GM10248 (cell line): Measurements from ENCODE around the gene PLXNB2.

Experiments used
- CTCF ChIA-PET: fragments of 300-600 bp; sonication (Branson Sonifier 250); formaldehyde crosslinking; extraction: SDS; loops from one replicate; lab custom pipeline; 2021; ENCODE audit warnings: antibody characterized with exemption; lab: Yijun Ruan, JAX
- POLR2A ChIA-PET: fragments of 350-650 bp; sonication (Branson Sonifier 250); formaldehyde crosslinking; extraction: SDS; loops from one replicate; lab custom pipeline; 2020; ENCODE audit warnings: antibody characterized with exemption; lab: Yijun Ruan, JAX
- DNase-seq: peaks from one replicate; pipeline ENCODE4 v3.0.0; 2012; ENCODE audit errors: extremely low spot score
- TF ChIP-seq, protein P1 (sequence below): IDR thresholded peaks from 2 replicates; pipeline ENCODE4 v1.5.1; 2012; ENCODE audit warnings: mild to moderate bottlenecking, low read depth; ENCODE audit errors: extremely low read depth, missing control alignments, control extremely low read depth

The PLXNB2 gene

GRCh38 chr22:50315289-50316113 is 8.1 kb upstream of the PLXNB2 start:
- ChIA-PET POLR2A (no interaction called here), CTCF (interaction anchor here (0.6 to 11.2 kb wide), 10 partner anchors 9 to 43 kb away, joined by 3 to 96 read pairs (median 8); partner anchors contain the start of gene DENND6B)
- TF ChIP-seq, protein P1, sequence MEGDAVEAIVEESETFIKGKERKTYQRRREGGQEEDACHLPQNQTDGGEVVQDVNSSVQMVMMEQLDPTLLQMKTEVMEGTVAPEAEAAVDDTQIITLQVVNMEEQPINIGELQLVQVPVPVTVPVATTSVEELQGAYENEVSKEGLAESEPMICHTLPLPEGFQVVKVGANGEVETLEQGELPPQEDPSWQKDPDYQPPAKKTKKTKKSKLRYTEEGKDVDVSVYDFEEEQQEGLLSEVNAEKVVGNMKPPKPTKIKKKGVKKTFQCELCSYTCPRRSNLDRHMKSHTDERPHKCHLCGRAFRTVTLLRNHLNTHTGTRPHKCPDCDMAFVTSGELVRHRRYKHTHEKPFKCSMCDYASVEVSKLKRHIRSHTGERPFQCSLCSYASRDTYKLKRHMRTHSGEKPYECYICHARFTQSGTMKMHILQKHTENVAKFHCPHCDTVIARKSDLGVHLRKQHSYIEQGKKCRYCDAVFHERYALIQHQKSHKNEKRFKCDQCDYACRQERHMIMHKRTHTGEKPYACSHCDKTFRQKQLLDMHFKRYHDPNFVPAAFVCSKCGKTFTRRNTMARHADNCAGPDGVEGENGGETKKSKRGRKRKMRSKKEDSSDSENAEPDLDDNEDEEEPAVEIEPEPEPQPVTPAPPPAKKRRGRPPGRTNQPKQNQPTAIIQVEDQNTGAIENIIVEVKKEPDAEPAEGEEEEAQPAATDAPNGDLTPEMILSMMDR, result no peak
- DNase-seq, result no peak

GRCh38 chr22:50314455-50315288 is 7.2 kb upstream of the PLXNB2 start:
- ChIA-PET POLR2A (no interaction called here), CTCF (interaction anchor here (0.6 to 2.3 kb wide), 8 partner anchors 10 to 38 kb away, joined by 3 to 12 read pairs (median 6); partner anchors contain the start of gene DENND6B)
- DNase-seq, result peak; percentile 90
- TF ChIP-seq, protein P1, result no peak

DNA sequence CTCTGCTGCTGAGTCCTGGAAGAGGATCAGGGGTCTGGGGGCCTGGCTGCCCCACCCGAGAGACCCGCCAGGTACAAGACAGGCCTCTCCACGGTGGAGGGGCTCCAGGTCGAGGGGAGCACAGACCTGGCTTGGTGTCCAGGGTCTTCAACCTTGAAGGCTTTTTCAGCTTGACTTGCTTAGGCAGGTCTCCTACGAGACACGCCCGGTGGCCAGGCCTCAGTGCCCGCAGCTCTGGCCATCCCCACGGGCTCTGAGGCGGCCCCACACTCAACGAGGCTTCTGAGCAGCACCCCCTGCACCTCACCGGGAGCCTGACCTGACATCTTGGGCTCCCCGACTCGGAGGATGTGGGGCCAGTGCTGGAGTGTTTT is 6.6 kb upstream of the PLXNB2 start:
- ChIA-PET POLR2A (no interaction called here), CTCF (interaction anchor here (0.9 to 2.3 kb wide), 7 partner anchors 10 to 38 kb away, joined by 3 to 12 read pairs (median 6); partner anchors contain the start of gene DENND6B)
- TF ChIP-seq, protein P1, result no peak
- no peak for DNase-seq

DNA sequence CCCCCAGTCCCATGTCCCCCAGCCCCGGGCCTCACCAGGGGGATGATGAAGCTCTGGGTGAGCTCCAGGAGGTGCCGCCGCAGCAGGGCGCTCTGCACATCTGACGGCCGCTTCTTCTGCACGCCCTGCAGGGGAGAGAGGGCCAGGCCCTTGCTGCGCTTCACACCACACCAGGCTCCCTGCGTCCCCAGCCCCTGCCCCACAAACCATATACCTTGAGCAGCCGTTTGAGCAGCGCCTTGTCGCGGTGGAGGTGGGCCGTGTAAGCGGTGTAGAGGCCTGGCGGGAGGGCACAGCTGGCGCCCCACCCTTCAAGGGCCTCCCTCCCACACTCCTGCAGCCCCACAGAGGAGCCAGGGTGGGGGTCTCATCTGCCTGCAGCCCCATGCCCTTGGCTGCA is 6.2 kb upstream of the PLXNB2 start:
- CTCF ChIA-PET, result interaction anchor here (0.9 to 2.3 kb wide), 4 partner anchors 9 to 37 kb away, joined by 3 to 12 read pairs (median 8); partner anchors contain the start of gene DENND6B
- POLR2A ChIA-PET, result no interaction called here
- TF ChIP-seq, protein P1, result no peak
- no peak for DNase-seq

DNA sequence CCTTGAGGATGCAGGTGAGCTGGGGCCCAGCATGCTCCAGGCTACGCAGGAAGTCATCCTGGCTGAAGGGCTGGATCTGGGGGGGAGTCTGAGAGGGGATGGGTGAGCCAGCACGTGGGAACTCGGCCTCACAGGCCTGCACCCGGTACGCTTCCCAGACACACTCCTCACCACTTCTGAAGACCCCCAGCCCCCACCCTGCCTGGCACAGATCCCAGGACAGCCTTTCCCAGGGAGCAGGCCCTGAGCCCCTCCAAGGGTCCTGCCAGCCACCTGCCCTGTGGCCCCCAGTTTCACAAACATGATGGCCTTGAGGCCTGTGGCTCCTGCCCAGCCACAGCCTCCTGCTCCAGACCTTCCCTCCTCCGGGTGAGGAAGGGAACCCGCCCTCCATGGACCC is 5.6 kb upstream of the PLXNB2 start:
- CTCF ChIA-PET, result no interaction called here
- DNase-seq, result no peak
- POLR2A ChIA-PET, result no interaction called here
- TF ChIP-seq, protein P1, result no peak

DNA sequence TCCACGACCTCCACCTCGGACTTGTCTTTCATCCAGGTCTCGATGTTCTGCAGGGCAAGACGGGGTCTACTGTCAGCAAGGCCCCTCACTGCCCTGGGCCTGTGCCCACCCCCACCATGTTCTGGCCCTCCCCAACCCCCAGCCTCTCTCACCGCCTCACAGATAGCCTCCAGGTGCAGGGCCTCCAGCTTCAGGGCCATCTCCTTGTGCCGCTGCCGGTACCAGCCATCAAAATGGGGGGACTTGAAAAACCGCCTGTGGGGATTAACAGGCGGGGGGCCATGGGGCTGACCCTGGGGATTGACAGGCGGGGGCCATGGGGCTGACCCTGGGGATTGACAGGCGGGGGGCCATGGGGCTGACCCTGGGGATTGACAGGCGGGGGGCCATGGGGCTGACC is 4.9 kb upstream of the PLXNB2 start:
- DNase-seq, result no peak
- POLR2A ChIA-PET, result no interaction called here
- TF ChIP-seq, protein P1, result no peak
- CTCF ChIA-PET, result no interaction called here
